Loucy (cell line): ENCODE results near the gene PKD2.

Experiments
- H2AFZ ChIP-seq: fragments of 200-600 bp; sonication (generic); 2 replicates; pipeline ENCODE4 v1.6.0; 2016; ENCODE audit warnings: antibody characterized with exemption, mild to moderate bottlenecking, low read length, moderate library complexity
- H3F3A ChIP-seq: fragments of 200-600 bp; 2 replicates; pipeline ENCODE4 v1.6.0; 2016; ENCODE audit warnings: antibody characterized with exemption, low read depth, mild to moderate bottlenecking
- H3K27me3 ChIP-seq: fragments of 200-600 bp; sonication (generic); 2 replicates; pipeline ENCODE4 v1.6.1; 2014; ENCODE audit warnings: low read length, mild to moderate bottlenecking; ENCODE audit not compliant: insufficient read depth, poor library complexity, severe bottlenecking
- H3K36me3 ChIP-seq: fragments of 200-600 bp; sonication (generic); 2 replicates; pipeline ENCODE4 v1.6.1; 2016; ENCODE audit warnings: low read length; ENCODE audit not compliant: insufficient read depth
- H3K4me1 ChIP-seq: fragments of 200-600 bp; sonication (generic); 2 replicates; pipeline ENCODE4 v1.5.1; 2014; ENCODE audit warnings: low read length, mild to moderate bottlenecking; ENCODE audit not compliant: insufficient read depth, poor library complexity, severe bottlenecking
- H3K4me2 ChIP-seq: fragments of 200-600 bp; sonication (generic); 2 replicates; pipeline ENCODE4 v1.6.0; 2014; ENCODE audit warnings: antibody characterized with exemption, low read length, low read depth, mild to moderate bottlenecking; ENCODE audit not compliant: poor library complexity, severe bottlenecking
- H3K4me3 ChIP-seq: fragments of 200-600 bp; sonication (generic); 2 replicates; pipeline ENCODE4 v1.5.1; 2014; ENCODE audit warnings: low read length, mild to moderate bottlenecking, mixed read lengths; ENCODE audit not compliant: poor library complexity, severe bottlenecking
- H3K79me2 ChIP-seq: fragments of 200-600 bp; sonication (generic); 2 replicates; pipeline ENCODE4 v1.6.1; 2014; ENCODE audit warnings: low read length; ENCODE audit not compliant: insufficient read depth
- H3K9ac ChIP-seq: fragments of 200-600 bp; sonication (generic); 2 replicates; pipeline ENCODE4 v1.6.0; 2014; ENCODE audit warnings: mild to moderate bottlenecking, low read depth, low read length, moderate library complexity; ENCODE audit not compliant: poor library complexity, severe bottlenecking
- H3K9me2 ChIP-seq: fragments of 200-600 bp; sonication (generic); replicated peaks from 2 replicates; pipeline ENCODE4 v1.6.1; 2016; ENCODE audit warnings: low read depth, low read length, mixed read lengths
- H3K9me3 ChIP-seq: fragments of 200-600 bp; sonication (generic); 2 replicates; pipeline ENCODE4 v1.6.1; 2014; ENCODE audit warnings: mild to moderate bottlenecking, antibody characterized with exemption, low read length, low read depth; ENCODE audit not compliant: insufficient read depth
- H4K20me1 ChIP-seq: fragments of 200-600 bp; sonication (generic); 2 replicates; pipeline ENCODE4 v1.6.0; 2014; ENCODE audit warnings: antibody characterized with exemption, low read length, mild to moderate bottlenecking; ENCODE audit not compliant: insufficient read depth, poor library complexity, severe bottlenecking
- EZH2phosphoT487 ChIP-seq: fragments of 200-600 bp; IDR thresholded peaks from 2 replicates; pipeline ENCODE4 v1.6.1; 2018; ENCODE audit warnings: antibody characterized with exemption, mild to moderate bottlenecking, moderate library complexity, borderline replicate concordance
- TF ChIP-seq, protein P1 (sequence below): fragments of 200-600 bp; sonication (generic); conservative IDR thresholded peaks from 2 replicates; pipeline ENCODE4 v1.5.1; 2014; ENCODE audit warnings: mild to moderate bottlenecking, antibody characterized with exemption, low read length

Gene PKD2

GRCh38 chr4:88041626-88042025, 34.2 kb downstream of the PKD2 start:
- Histone ChIP-seq H2AFZ (no peak overlapping the region), H3K4me3 (no peak overlapping the region), H3K9ac (no peak overlapping the region), H3K79me2 (no peaks in the 10 kb centered on the region), H3K36me3 (peaks cover 74% of the 10 kb centered on the region; the same call in 1 of the 2 replicates), H3K9me3 (no peaks in the 10 kb centered on the region), H3K27me3 (no peaks in the 10 kb centered on the region), H3K4me1 (peaks cover 14% of the 10 kb centered on the region), H3K4me2 (no peak overlapping the region), H3K9me2 (no peaks in the 10 kb centered on the region), H3F3A (no peaks in the 10 kb centered on the region), H4K20me1 (no peaks in the 10 kb centered on the region)
- TF ChIP-seq, protein P1, sequence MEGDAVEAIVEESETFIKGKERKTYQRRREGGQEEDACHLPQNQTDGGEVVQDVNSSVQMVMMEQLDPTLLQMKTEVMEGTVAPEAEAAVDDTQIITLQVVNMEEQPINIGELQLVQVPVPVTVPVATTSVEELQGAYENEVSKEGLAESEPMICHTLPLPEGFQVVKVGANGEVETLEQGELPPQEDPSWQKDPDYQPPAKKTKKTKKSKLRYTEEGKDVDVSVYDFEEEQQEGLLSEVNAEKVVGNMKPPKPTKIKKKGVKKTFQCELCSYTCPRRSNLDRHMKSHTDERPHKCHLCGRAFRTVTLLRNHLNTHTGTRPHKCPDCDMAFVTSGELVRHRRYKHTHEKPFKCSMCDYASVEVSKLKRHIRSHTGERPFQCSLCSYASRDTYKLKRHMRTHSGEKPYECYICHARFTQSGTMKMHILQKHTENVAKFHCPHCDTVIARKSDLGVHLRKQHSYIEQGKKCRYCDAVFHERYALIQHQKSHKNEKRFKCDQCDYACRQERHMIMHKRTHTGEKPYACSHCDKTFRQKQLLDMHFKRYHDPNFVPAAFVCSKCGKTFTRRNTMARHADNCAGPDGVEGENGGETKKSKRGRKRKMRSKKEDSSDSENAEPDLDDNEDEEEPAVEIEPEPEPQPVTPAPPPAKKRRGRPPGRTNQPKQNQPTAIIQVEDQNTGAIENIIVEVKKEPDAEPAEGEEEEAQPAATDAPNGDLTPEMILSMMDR = no peak
- TF ChIP-seq EZH2phosphoT487 = no peak

DNA sequence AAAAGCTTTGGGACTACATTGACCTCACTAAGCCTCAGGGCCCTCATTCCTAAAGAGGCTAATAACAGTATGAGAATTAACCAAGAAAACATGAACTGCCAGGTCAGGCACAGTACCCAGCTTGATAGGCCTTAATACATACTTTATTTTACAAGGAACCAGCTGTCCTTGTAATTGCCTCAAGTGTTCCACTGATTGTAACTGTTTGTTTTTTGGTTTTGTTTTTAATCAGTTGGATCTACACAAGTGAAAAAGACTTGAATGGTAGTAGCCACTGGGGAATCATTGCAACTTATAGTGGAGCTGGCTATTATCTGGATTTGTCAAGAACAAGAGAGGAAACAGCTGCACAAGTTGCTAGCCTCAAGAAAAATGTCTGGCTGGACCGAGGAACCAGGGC, 35.6 kb downstream of the PKD2 start:
- H3K36me3 ChIP-seq = peaks cover 64% of the 10 kb centered on the region; the same call in 1 of the 2 replicates

GRCh38 chr4:88043586-88044340, 36.3 kb downstream of the PKD2 start:
- H3K4me2 ChIP-seq = no peak overlapping the region
- H3K27me3 ChIP-seq = no peaks in the 10 kb centered on the region
- H2AFZ ChIP-seq = no peak overlapping the region
- no peaks in the 10 kb centered on the region for H4K20me1 ChIP-seq
- no peak for TF ChIP-seq EZH2phosphoT487
- TF ChIP-seq, protein P1 = no peak
- no peaks in the 10 kb centered on the region for H3K79me2 ChIP-seq
- H3K4me3 ChIP-seq = no peak overlapping the region
- no peaks in the 10 kb centered on the region for H3F3A ChIP-seq
- H3K4me1 ChIP-seq = peaks cover 20% of the 10 kb centered on the region
- H3K36me3 ChIP-seq = peaks cover 57% of the 10 kb centered on the region; the same call in 1 of the 2 replicates
- H3K9me3 ChIP-seq = no peaks in the 10 kb centered on the region
- H3K9me2 ChIP-seq = no peaks in the 10 kb centered on the region
- no peak overlapping the region for H3K9ac ChIP-seq

More for the DNA sequence above, 35.6 kb downstream of the PKD2 start:
- H3K4me1 ChIP-seq = peaks cover 20% of the 10 kb centered on the region
- no peaks in the 10 kb centered on the region for H4K20me1 ChIP-seq
- H3K27me3 ChIP-seq = no peaks in the 10 kb centered on the region
- TF ChIP-seq, protein P1 = no peak
- TF ChIP-seq EZH2phosphoT487 = no peak
- no peaks in the 10 kb centered on the region for H3K9me3 ChIP-seq
- H2AFZ ChIP-seq = no peak overlapping the region
- no peaks in the 10 kb centered on the region for H3K79me2 ChIP-seq
- no peak overlapping the region for H3K9ac ChIP-seq
- H3F3A ChIP-seq = no peaks in the 10 kb centered on the region
- H3K4me3 ChIP-seq = no peak overlapping the region
- H3K9me2 ChIP-seq = no peaks in the 10 kb centered on the region
- H3K4me2 ChIP-seq = peak overlapping the region; percentile 15
